B cell (primary cell): ENCODE results near the gene CYS1. TPM values are rescaled to one million over a fixed set of nuclear protein-coding genes. Genes with fewer than 3 reads are reported as not detected.

Experiments
- ATAC-seq: fragments of 200-7000 bp; cut with Tn5 transposase; one replicate; pipeline ENCODE4 v1.10.0; 2021; ENCODE audit warnings: low read depth, mild to moderate bottlenecking, moderate number of reproducible peaks, moderate library complexity
- CTCF ChIA-PET: fragments of 350-600 bp; sonication (Branson Sonifier 250); formaldehyde crosslinking; loops from one replicate; lab custom pipeline; 2021; ENCODE audit warnings: antibody characterized with exemption, inconsistent platforms; lab: Charles Lee
- POLR2A ChIA-PET: fragments of 350-600 bp; sonication (Branson Sonifier 250); formaldehyde crosslinking; loops from one replicate; lab custom pipeline; 2021; ENCODE audit warnings: antibody characterized with exemption; lab: Charles Lee
- DNase-seq: peaks from one replicate; pipeline ENCODE4 v3.0.0; 2013
- H2AFZ ChIP-seq: 2 replicates; pipeline ENCODE4 v1.6.1; 2012; ENCODE audit warnings: mild to moderate bottlenecking, low read depth, low read length; ENCODE audit not compliant: insufficient read depth, poor library complexity, severe bottlenecking
- H3K27ac ChIP-seq, 2 donors: 1 replicate in 1 of 2; 2 replicates in 1 of 2; pipeline ENCODE4 v1.5.1; 2012 to 2013; ENCODE audit warnings: low read length in 2 of 2, mild to moderate bottlenecking in 2 of 2, moderate library complexity in 1 of 2
- H3K27me3 ChIP-seq, 4 experiments: fragments of 200-600 bp in 1 of 4; sonication (generic) in 1 of 4; replicated peaks in 1 of 4; 1 replicate in 2 of 4; 2 replicates in 2 of 4; pipeline versions ENCODE4 v1.6.1 to v1.7.0; 2013 to 2016; ENCODE audit warnings: low read length in 3 of 4, mild to moderate bottlenecking in 2 of 4, mixed read lengths in 1 of 4, moderate library complexity in 1 of 4; ENCODE audit not compliant: insufficient read depth in 4 of 4, control insufficient read depth in 3 of 4; ENCODE audit errors: control extremely low read depth in 1 of 4
- H3K36me3 ChIP-seq, 2 experiments: replicated peaks in 1 of 2; 1 replicate in 1 of 2; 2 replicates in 1 of 2; pipeline versions ENCODE4 v1.6.1 to v1.7.1; 2013; ENCODE audit warnings: low read length in 1 of 2; ENCODE audit not compliant: insufficient read depth in 2 of 2, control insufficient read depth in 1 of 2; ENCODE audit errors: control extremely low read depth in 1 of 2, extremely low read depth in 1 of 2
- H3K4me1 ChIP-seq, 2 donors: fragments of 200-600 bp in 1 of 2; sonication (generic) in 1 of 2; 1 replicate in 1 of 2; 2 replicates in 1 of 2; pipeline versions ENCODE4 v1.5.1 to v1.6.1; 2013 to 2017; ENCODE audit warnings: low read length in 2 of 2; ENCODE audit not compliant: control insufficient read depth in 2 of 2, insufficient read depth in 2 of 2
- H3K4me2 ChIP-seq: replicated peaks from 2 replicates; pipeline ENCODE3; 2012; ENCODE audit warnings: mild to moderate bottlenecking, low read depth, low read length; ENCODE audit not compliant: poor library complexity, severe bottlenecking
- H3K4me3 ChIP-seq, 5 experiments: fragments of 200-600 bp in 1 of 5; sonication (generic) in 1 of 5; 1 replicate in 3 of 5; 2 replicates in 2 of 5; pipeline versions ENCODE4 v1.5.1 to v1.7.0; 2011 to 2016; ENCODE audit warnings: low read length in 4 of 5, mild to moderate bottlenecking in 4 of 5, low read depth in 2 of 5, control low read depth in 1 of 5, moderate library complexity in 1 of 5; ENCODE audit not compliant: insufficient read depth in 1 of 5; ENCODE audit errors: control extremely low read depth in 1 of 5, extremely low read depth in 1 of 5
- H3K79me2 ChIP-seq: fragments of 200-600 bp; sonication (generic); one replicate; pipeline ENCODE4 v1.6.0; 2016; ENCODE audit warnings: low read length; ENCODE audit not compliant: control insufficient read depth, insufficient read depth
- H3K9ac ChIP-seq: fragments of 200-600 bp; sonication (generic); 2 replicates; pipeline ENCODE4 v1.6.1; 2017; ENCODE audit warnings: mild to moderate bottlenecking, low read length, moderate library complexity
- H3K9me3 ChIP-seq, 3 donors: one replicate each; pipeline versions ENCODE4 v1.6.1 to v1.7.1; 2013; ENCODE audit warnings: low read length in 2 of 3; ENCODE audit not compliant: control insufficient read depth in 2 of 3, insufficient read depth in 1 of 3; ENCODE audit errors: control extremely low read depth in 1 of 3
- H4K20me1 ChIP-seq: 2 replicates; pipeline ENCODE4 v1.6.0; 2012; ENCODE audit warnings: mild to moderate bottlenecking, low read length; ENCODE audit not compliant: insufficient read depth, control insufficient read depth, poor library complexity, severe bottlenecking
- H3K27ac Mint-ChIP-seq: one replicate; pipeline ENCODE4 v1.8.0; 2021; ENCODE audit warnings: mixed read lengths
- H3K27me3 Mint-ChIP-seq: one replicate; pipeline ENCODE4 v1.8.0; 2021; ENCODE audit warnings: mixed read lengths
- H3K4me1 Mint-ChIP-seq: one replicate; pipeline ENCODE4 v1.8.0; 2021; ENCODE audit warnings: mixed read lengths
- H3K4me3 Mint-ChIP-seq: one replicate; pipeline ENCODE4 v1.8.0; 2021; ENCODE audit warnings: mixed read lengths
- H3K9me3 Mint-ChIP-seq: one replicate; pipeline ENCODE4 v1.8.0; 2022; ENCODE audit warnings: mixed read lengths; ENCODE audit not compliant: insufficient read depth
- EZH2 ChIP-seq: IDR thresholded peaks from 2 replicates; pipeline ENCODE4 v1.6.1; 2012; ENCODE audit warnings: borderline replicate concordance, low read depth, mild to moderate bottlenecking, moderate library complexity, low read length; ENCODE audit not compliant: insufficient read depth, poor library complexity, severe bottlenecking
- WGBS: methylation state at CpG from one replicate; pipeline ENCODE4 v1.1.5; 2013; ENCODE audit warnings: missing lambda C conversion rate; ENCODE audit not compliant: insufficient coverage; 5-methylcytosine and 5-hydroxymethylcytosine counted together
- intact Hi-C: fragments of 100-400 bp; cut with micrococcal nuclease; formaldehyde crosslinking; loops from one replicate; pipeline ENCODE4 v1.10.0; 2022
- polyA plus RNA-seq: library from polyadenylated mRNA; depleted of rRNA; stranded (reverse); fragments of >200 nt; gene quantifications from 2 replicates; pipeline ENCODE4 v1.2.3, GENCODE V29; 2012
- total RNA-seq, 2 donors: library from RNA; stranded (reverse); fragments of 120-200 nt in 1 of 2; gene quantifications; 1 replicate in 1 of 2; 2 replicates in 1 of 2; pipeline versions ENCODE4 v1.2.3 to v1.2.4, GENCODE V29; 2013 to 2022
- TF ChIP-seq, protein P1 (sequence below): fragments of 200-600 bp; IDR thresholded peaks from one replicate; pipeline ENCODE4 v1.8.0; 2022; ENCODE audit warnings: antibody characterized with exemption, mild to moderate bottlenecking

Gene CYS1
- total and polyA plus RNA-seq, 2 donors (not counting 1 experiment from before 2014, with no cell fraction given): not detected

GRCh38 chr2:10028988-10029874 is 51.0 kb downstream of the CYS1 start:
- Mint-ChIP-seq H3K4me1 (peaks cover 48% of the 10 kb centered on the region), H3K27ac (peak overlapping the region; percentile 86), H3K27me3 (no peaks in the 10 kb centered on the region), H3K4me3 (peak overlapping the region; percentile 82), H3K9me3 (no peaks in the 10 kb centered on the region)
- Histone ChIP-seq H3K9me3 (no peaks in the 10 kb centered on the region), H3K4me2 (peak overlapping the region; percentile 83), H4K20me1 (no peaks in the 10 kb centered on the region), H3K9ac (peak overlapping the region; percentile 82), H3K4me1 (peaks cover 44 to 59% of the 10 kb centered on the region in 2 donors), H2AFZ (peak overlapping the region; percentile 79), H3K27ac (peak overlapping the region; percentile 75 to 96), H3K4me3 (peak overlapping the region; percentile 16 to 76 (median 59)), H3K36me3 (no peaks in the 10 kb centered on the region), H3K79me2 (peaks cover 9% of the 10 kb centered on the region), H3K27me3 (no peaks in the 10 kb centered on the region)
- POLR2A ChIA-PET: interaction anchor here (0.6 to 2.2 kb wide), 5 partner anchors 13 to 186 kb away, joined by 3 to 16 read pairs (median 6); partner anchors contain the start of genes KLF11 and TAF1B
- DNase-seq (peak; percentile 90), ATAC-seq (peak; percentile 98)
- WGBS: 20% methylated on average over 21 of the region's 26 CpGs
- CTCF ChIA-PET: interaction anchor here (0.6 to 6.9 kb wide), 8 partner anchors 9 to 406 kb away, joined by 3 to 59 read pairs (median 4); no protein-coding TSS in a partner anchor
- intact Hi-C loops: loop anchor here (1.0 kb wide), 2 partner anchors 14 to 45 kb away; partner anchors contain the start of gene KLF11
- TF ChIP-seq EZH2: no peak
- TF ChIP-seq, protein P1, sequence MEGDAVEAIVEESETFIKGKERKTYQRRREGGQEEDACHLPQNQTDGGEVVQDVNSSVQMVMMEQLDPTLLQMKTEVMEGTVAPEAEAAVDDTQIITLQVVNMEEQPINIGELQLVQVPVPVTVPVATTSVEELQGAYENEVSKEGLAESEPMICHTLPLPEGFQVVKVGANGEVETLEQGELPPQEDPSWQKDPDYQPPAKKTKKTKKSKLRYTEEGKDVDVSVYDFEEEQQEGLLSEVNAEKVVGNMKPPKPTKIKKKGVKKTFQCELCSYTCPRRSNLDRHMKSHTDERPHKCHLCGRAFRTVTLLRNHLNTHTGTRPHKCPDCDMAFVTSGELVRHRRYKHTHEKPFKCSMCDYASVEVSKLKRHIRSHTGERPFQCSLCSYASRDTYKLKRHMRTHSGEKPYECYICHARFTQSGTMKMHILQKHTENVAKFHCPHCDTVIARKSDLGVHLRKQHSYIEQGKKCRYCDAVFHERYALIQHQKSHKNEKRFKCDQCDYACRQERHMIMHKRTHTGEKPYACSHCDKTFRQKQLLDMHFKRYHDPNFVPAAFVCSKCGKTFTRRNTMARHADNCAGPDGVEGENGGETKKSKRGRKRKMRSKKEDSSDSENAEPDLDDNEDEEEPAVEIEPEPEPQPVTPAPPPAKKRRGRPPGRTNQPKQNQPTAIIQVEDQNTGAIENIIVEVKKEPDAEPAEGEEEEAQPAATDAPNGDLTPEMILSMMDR: no peak
